Head of caudate nucleus (tissue), 42 donors: Measurements from ENCODE around the gene SEC63.
A peak's percentile ranks its signal among the peaks of the same experiment; 100 is the strongest.
"Not testable (repeated sequence)": the region's sequence is repeated elsewhere in the genome, so short reads cannot be mapped to it uniquely, and the experiment has no call there.

Experiments used
- DNase-seq, 42 donors: peaks; one replicate each; pipeline versions ENCODE4 v3.0.0 to v3.0.0-alpha.2; 2020 to 2021; ENCODE audit warnings: mixed read lengths in 7 of 42
- intact Hi-C: fragments of 100-400 bp; cut with DNase I; formaldehyde crosslinking; loops from one replicate; pipeline ENCODE4 v1.15.0; 2022

SEC63 gene

DNA sequence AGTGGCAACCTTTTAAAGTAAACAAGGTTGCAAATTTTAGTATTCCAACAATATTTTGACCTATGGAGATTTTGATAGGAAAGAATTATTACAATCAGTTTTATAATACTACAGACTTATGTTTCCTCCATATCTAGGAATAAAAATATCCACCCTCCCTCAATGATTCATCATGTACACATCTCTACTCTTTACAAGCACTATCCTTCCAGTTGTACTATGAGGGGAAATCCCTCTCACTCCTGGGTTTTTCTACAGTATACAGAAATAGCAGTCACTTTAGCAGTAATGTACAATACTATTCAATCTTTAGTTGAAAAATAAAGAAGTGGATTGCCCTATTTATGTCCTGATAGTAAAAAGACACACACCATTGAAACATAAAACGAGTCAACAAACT is 87.6 kb downstream of the SEC63 start:
- intact Hi-C loops: no loop called here
- DNase-seq: no peak

DNA sequence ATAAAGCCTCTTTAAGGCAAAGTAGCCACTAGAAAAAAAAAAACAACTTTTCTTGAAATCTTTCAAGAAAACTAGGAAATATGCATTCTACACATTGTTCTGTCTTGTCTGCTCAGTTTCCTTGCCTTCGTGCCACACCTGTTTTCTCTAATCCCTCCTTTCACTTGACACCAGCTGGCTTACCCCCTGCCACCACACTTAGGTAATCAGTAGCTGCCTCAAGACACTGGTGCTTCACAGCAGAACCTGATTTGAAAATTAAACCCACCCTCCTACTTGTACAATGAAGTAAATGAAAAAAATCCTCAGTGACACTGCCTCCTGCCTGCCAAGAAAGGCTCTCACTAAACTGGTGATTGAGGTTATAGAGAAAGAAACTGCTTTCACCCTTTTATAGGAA is 88.1 kb downstream of the SEC63 start:
- intact Hi-C loops: no loop called here
- no peak for DNase-seq

DNA sequence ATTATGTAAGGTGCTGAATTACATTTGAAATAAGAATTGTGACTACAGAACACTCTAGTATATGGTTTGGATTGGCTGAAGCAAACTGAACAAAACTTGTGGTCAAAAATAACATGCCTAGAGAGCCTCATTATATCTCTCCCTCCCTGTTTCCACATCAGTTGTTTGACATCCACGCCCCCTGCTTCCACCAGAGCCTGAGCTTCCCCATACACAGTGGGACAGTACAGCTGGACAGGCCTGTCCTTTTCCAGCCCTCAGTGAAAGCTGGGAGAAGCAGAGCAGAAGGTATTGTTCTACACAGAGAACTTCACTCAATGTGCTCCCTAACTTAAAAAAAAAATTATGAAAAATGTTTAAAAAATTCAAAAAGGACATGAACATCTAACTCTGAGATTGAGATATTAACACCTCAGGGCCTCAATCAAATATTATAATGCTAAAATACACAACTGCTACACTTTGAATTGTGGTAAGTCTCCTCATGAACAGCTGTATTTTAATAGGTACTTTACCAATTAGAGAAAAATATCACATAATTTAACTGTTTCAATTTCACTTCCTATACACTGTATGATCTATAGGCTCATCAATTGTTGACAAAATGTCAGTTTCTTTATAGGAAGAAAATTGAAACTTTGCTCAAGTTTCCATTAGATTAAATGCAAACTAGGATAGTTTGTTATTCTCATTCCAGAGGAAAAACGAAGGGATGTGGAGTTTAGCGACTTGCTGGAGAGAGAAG is 89.0 kb downstream of the SEC63 start:
- intact Hi-C loops: no loop called here
- DNase-seq: no peak

DNA sequence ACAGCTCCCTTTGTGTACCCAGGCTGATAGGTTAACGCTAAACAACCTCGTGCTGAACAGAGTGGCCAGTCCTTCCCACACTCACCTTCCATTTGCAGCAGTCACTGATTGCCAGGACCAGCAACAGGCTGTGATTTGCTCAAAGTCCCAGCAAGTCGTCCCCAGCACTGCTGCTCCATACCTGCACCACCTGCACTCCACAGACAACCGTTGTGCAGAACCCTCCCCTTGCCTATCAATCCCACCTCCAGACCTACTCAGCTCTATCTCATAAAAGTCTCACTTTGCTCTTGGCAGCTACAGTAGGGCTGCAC is 90.7 kb downstream of the SEC63 start:
- intact Hi-C loops: no loop called here
- DNase-seq: no peak

DNA sequence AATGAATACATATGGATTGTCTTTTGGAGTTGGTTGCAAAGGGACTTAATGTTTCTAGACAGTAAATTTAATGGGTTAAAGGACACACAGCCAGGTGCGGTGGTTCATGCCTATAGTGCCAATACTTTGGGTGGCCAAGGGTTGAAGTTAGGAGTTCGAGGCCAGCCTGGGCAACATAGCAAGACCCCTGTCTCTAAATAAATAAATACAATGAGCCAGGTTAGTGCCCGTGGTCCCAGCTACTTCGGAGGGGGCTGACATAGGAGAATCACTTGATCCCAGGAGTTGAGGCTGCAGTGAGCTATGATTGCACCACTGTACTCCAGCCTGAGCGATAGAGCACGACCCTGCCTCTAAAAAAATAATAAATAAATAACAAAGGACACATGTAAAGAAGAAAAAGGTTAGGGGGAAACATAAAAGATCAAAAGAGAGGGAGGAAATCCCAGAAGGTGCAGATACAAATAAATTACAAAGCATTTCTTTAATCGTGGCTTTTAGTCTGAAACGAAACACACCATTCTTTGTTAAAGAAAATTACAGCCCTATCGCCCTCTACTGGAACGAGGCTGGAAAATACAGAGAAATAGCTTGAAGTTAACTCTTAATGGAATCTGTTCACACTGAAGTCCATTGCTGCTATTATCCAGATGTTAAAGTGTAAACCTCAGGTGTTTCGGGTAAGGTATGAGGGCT is 91.3 kb downstream of the SEC63 start:
- intact Hi-C loops: no loop called here
- DNase-seq: peak in 11 of 42 donors; percentile 11 to 58 (median 27)

DNA sequence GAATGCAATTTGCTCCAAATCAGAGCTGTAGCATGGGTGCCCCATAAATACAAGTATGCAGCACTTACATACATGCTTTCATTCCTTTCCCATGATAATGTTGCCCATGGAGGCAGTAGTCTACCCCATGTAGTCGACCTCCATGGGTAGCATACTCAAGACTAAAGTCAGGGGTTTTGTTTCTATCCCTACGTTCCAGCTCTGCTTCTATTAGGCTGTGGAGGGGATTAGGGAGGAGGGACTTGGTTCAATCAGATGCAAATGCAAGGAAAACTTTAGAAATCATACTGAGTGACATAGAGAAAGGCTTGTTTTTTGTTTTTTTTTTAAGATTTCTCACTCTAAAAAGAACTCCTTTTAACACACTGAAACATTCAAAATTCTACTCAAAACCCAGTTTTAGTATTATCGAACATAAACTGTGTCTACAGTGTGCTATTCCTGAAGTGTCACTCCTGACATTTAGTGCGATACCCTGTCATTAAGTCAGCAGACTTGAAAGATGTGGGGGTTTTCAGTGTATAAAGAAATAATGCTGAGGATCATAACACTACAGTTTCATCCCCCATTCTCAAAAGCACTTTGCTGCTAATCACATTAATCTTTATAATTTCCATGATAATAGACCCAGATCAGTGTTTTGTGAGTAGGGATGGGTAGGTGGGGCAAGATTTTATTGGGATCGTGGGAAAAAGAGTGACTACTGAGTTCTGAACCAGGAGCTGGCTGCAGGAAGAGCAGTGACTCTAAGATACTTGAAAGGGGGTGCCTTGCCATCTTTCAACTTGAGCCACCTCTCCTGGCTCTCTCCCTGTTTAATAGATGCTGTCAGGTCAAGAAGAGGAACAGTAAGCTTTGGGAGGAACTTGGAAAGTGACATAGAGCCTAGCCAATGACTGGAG is 93.5 kb downstream of the SEC63 start:
- no peak for DNase-seq
- intact Hi-C loops: no loop called here

DNA sequence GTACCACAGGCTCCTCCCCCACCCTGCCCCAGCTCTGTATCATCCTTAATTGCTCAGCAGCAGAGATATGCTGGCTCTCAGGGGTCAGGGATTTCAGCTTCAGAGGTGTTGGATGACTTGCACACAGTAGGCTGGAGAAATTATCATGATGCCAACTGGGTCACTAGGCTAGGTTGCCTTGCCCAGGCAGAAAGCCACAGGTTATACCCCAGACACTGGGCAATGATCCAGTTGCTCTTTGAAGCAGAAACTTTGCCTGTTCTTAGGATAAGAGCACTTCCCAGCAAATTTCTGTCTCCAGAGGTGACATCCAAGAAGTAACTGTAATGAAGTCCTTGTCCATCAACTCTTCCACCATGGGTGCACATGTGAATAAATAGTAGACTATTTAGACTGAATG is 95.6 kb downstream of the SEC63 start:
- no peak for DNase-seq
- intact Hi-C loops: no loop called here

DNA sequence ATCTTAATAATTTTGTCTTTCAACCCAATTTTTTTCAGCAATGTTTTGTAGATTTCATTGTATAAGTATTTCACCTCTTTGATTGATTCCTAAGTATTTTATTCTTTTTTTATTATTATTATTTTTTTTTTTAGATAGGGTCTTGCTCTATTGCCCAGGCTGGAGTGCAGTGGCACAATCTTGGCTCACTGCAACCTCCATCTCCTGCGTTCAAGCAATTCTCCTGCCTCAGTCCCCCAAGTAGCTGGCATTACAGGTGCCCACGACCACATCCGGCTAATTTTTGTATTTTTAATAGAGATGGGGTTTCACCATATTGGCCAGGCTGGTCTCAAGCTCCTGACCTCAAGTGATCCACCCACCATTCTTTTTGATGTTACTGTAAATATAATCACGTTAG is 97.0 kb downstream of the SEC63 start:
- DNase-seq, intact Hi-C loops: not testable (repeated sequence)

DNA sequence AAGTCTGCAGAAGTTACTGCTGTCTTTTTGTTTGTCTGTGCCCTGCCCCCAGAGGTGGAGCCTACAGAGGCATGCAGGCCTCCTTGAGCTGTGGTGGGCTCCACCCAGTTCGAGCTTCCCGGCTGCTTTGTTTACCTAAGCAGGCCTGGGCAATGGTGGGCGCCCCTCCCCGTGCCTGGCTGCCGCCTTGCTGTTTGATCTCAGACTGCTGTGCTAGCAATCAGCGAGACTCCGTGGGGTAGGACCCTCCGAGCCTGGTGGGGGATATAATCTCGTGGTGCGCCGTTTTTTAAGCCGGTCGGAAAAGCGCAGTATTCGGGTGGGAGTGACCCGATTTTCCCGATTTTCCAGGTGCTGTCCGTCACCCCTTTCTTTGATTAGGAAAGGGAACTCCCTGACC is 97.9 kb downstream of the SEC63 start:
- intact Hi-C loops, DNase-seq: not testable (repeated sequence)

DNA sequence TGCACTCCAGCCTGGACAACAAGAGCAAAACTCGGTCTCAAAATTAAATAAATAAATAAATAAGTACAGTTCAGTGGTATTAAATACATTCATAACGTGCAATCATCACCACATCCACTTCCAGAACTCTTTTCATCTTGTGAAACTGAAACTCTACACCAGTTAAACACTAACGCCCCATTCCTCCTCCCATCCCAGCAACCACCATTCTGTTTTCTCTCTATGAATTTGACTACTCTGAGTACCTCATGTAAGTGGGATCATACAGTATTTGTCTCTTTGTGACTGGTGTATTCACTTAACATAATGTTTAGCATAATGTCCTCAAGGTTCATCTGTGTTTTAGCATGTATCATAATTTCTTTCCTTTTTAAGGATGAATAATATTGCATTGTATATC is 104.8 kb downstream of the SEC63 start:
- intact Hi-C loops: no loop called here
- DNase-seq: no peak

DNA sequence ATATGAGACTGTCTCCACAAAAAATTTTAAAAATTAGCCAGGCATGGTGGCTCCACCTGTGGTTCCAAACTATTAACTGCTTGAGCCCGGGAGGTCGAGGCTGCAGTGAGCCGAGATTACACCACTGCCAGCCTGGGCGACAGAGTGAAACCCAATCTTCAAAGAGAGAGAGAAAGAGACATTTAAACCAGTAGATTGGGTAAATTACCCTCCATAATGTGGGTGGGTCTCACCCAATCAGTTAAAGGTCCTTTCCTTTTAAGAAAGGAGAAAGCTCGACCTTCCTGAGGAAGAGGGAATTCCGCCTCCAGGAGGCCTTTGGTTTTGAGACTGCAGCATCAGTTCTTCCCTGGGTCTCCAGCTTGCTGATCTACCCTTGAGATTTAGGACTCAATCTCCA is 108.7 kb downstream of the SEC63 start:
- no peak for DNase-seq
- intact Hi-C loops: loop anchor here (5.0 kb wide), 1 partner anchor 172 kb away; no protein-coding TSS in a partner anchor

DNA sequence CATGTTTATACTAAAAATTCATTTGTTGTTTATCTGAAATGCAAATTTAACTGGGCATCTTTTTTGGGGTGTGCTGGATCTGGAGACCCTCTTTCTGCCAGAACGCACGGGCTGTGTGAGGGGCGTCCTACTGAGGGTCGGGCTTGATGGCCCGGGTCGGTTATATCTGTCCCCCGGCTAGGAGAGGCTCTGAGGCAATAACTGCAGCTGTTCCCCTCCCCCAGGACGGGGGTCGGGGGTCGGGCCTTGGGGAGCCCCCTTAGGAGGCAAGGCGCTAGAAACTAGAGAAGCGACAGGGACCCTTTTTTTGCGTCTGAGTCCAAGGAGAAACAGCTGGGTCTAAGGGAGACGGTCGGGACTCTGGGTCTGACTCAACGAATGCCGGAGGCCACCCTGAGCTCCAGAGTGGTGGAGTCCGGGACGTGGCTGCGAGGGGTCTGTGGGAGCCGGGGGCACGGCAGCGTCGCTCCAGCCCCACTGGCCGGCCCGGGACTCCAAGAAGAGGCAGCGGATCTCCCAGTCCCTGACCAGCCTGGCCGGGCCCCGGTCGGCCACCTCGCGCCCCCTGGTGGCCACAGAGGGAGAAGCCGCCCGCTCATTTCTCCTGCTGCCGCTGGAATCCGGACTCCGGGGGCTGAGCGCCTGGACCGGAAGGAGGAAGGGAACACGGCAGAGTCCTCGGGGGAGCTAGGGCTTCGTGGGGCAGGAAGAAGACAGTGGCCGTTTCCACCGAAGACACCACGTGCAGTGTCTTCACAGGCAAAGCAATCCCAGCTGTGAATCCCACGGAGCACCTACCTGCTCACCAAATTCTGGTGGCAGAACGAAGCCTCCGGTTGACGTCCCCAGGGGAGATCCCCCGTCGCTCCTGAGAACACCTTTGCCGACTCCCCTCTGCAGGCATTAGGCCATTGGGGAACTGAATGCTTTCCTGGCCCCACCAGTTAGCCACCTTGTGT is 109.9 kb downstream of the SEC63 start:
- DNase-seq: peak; percentile 66 to 94 (median 86)
- intact Hi-C loops: loop anchor here (5.0 kb wide), 1 partner anchor 171 kb away; no protein-coding TSS in a partner anchor

DNA sequence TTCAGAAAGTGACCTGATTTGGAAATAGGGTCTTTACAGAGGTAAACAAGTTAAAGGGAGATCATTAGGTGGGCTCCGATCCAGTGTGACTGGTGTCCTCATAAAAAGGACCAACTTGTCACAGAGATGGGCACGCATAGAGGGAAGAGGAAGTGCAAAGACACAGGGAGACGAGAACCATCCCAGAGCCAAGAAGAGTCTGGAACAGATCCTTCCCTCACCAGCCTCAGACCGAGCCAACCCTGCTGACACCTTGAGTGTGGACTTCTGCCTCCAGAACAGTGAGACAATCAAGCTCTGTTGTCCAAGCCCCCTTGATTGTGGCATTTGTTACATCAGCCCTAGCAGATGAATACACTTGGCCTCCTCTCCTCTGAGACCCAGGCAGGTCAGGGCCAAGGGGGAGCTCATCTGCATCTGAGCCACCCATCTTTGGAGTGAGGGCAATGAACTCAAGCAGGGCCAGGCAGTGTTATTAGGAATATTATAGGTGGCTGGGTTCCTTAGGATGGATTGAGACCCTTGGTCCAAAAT is 111.7 kb downstream of the SEC63 start:
- DNase-seq: no peak
- intact Hi-C loops: loop anchor here (5.0 kb wide), 1 partner anchor 169 kb away; no protein-coding TSS in a partner anchor

DNA sequence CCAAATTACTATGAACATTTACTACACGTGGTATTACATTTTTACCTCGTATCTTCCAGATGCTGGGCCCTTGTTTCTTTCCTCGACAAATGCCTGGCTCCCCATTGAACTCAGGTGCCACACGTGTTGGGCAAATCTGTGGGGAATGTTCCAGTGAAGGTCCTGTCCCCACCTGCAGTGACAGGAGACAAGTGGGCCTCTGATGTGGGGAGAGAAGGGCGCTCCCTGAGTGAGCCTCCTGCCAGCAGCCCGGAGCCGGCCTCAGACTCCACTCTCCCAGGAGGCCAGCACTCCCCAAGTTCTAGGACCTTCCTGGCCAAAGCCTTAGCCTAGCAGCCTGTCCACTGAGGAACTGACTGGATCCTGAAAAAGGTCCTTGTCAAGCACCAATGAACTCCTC is 112.2 kb downstream of the SEC63 start:
- DNase-seq: no peak
- intact Hi-C loops: loop anchor here (5.0 kb wide), 1 partner anchor 168 kb away; no protein-coding TSS in a partner anchor

DNA sequence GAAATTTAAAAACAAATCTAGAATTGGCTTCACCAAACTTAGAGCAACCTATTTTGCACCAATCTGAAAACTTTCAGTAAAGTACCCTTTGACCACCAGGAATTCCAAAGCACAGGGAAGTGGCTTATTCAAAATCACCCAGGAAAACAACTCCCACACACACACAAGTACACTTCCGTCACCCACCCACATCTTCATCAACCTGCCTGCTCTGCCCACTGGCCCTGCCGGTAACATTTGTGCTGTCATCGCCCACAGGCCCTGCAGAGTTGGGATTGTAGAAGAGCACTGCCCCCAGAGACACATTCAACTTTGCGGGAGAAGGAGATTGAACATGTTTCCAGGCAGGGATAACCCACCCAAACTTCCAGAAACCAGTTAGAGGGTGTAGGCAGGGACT is 114.6 kb downstream of the SEC63 start:
- no peak for DNase-seq
- intact Hi-C loops: no loop called here

DNA sequence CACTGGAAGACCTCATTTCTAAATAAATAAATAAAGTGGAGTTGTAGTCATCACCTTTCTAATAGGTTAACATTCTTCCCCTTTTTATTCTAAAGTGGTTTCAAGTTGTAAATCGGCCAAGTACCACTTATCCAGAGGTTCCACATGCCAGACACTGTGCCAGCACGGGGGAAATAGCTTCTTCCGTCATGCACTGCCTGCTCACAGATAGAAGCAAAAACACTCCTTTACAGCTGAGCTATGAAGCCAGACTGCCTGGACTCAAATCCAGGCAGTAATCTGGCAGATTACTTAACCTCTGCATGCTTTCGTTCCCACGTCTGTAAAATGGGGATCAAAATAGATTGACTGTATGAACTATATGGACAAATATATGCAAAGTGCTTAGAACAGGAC is 116.7 kb downstream of the SEC63 start:
- intact Hi-C loops: no loop called here

DNA sequence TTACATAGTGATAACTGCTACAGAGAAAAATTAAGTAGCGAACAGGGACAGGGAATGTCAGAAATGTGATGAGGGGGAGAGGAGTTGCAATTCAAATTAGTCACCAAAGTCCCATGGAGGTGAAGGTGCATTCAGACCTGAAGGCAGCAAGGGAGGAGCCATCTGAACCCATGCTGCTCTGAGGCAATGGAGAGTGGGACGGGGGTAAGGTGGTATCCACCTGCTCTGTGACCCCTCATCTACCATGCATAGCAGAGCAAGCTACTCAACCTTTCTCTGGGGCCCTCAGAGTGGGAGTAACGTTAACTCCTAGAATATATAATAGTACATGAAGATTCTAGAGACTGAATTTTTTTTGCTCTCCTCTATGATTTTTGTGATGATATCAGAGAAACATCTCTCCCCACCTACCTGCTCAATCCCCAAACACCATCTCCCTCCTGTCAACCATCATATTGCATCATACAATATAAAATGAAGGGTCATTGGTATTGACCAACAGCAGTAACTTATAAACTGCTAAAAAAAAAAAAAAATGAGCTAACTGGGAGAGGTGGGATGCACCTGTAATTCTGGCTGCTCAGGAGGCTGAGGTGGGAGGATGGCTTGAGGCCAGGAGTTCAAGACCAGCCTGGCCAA is 117.3 kb downstream of the SEC63 start:
- intact Hi-C loops: no loop called here
- no peak for DNase-seq

More for the DNA sequence above, 116.7 kb downstream of the SEC63 start:
- DNase-seq: no peak

DNA sequence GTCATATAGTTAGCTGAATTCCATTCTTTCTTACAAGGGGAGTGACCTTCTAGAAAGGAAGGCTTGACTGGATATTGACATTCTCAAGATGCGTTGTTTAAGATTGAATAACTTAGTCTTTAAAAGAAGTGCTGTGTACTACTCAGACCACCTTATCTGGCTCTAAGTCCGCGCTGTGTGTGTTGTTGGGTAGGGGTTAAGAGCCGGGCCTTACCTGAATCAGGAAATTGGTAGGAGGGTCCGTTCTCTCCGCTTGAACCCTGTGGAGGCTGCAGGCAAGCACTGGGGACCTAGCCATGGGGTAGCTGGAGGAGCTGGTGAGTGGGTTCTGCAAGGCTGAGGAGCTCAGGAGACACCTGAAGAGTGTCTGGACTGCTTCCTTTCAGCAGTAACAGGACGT is 124.9 kb downstream of the SEC63 start:
- intact Hi-C loops: no loop called here
- DNase-seq: peak in 1 of 42 donors; percentile 28
